Raji (cell line): Measurements from ENCODE around the gene SPATA12.

ENCODE experiments used
- POLR2A ChIP-seq: IDR thresholded peaks from 2 replicates; pipeline ENCODE4 v1.6.1; 2011; ENCODE audit warnings: low read depth, low read length, control low read depth; ENCODE audit not compliant: insufficient read depth

Gene SPATA12

GRCh38 chr3:57069503-57069902, 9.0 kb downstream of the SPATA12 start:
- no peak for TF ChIP-seq POLR2A

GRCh38 chr3:57073628-57074027, 13.2 kb downstream of the SPATA12 start:
- no peak for TF ChIP-seq POLR2A

- TF ChIP-seq POLR2A = no peak
Measured at GRCh38 chr3:57074135-57074534, 13.7 kb downstream of the SPATA12 start.

DNA sequence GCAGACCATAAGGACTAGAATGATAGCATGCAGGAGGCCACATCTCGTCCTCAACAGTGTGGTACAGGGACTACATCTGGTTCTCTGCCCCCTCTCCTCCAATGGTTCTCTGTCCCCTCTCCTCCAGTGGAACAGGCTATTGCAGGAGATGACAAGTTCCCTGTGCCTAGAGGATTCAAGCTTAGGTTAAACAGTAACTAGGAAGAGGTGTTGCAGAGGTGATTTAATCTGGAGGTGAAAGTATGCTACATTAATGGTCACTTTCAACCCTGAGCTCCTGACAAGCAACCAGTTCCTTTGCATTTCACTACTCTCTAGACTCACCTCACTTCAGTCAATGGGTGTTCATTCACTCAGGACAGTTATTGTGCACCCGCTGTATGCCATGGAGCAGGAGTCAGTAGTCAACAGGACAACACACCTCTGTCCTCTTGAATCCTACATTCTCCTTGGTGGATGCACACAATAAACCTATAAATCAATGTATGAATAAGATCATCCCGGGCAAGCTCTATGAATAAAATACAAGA, 16.0 kb downstream of the SPATA12 start:
- no peak for TF ChIP-seq POLR2A

DNA sequence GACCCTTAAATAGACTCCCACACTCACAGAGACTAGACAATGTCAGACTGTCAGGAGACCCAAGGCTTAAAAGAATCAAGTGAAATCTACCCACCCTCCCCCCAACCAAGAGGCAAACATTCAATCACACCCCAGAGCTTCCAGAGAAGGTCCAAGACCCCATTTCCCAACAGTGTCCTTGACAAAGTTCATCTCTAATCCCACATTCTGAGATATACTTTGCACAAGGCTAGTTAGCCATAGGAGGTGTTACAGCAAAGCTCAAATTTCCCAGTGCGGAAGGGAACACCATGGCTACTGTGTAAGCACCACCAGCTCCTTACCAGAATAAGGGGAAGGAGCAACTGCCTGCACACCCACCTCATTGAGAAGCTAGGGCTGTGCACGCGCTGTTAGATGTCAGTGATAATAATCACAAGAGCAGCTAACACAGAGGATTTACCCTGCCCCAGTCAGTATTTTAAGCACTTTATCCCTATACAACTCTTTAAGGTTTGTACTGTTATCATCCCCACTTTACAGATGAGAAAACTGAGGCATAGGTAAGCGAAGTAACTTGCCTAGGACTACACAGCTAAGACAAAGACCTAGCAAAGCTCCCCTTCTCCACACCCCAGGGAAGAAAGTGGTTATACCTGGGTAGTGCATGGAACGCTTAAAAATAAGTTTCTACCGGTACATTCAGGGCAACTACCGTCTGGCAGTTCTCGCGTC, 17.3 kb downstream of the SPATA12 start:
- TF ChIP-seq POLR2A = no peak

DNA sequence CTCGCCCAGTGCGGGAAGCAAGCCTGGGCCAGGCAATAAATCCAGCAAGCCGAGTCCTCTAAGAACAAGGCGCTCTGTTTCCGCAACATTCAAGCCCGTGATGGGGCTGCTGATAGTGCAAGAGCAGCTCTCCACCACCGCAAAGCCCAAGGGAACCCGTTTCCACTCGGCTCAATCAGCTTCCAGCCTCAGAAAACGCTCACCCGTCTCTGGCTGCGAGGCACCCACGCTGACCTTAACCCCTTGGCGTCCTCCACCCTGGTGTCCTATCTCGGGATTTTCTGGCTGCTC, 17.8 kb downstream of the SPATA12 start:
- no peak for TF ChIP-seq POLR2A

DNA sequence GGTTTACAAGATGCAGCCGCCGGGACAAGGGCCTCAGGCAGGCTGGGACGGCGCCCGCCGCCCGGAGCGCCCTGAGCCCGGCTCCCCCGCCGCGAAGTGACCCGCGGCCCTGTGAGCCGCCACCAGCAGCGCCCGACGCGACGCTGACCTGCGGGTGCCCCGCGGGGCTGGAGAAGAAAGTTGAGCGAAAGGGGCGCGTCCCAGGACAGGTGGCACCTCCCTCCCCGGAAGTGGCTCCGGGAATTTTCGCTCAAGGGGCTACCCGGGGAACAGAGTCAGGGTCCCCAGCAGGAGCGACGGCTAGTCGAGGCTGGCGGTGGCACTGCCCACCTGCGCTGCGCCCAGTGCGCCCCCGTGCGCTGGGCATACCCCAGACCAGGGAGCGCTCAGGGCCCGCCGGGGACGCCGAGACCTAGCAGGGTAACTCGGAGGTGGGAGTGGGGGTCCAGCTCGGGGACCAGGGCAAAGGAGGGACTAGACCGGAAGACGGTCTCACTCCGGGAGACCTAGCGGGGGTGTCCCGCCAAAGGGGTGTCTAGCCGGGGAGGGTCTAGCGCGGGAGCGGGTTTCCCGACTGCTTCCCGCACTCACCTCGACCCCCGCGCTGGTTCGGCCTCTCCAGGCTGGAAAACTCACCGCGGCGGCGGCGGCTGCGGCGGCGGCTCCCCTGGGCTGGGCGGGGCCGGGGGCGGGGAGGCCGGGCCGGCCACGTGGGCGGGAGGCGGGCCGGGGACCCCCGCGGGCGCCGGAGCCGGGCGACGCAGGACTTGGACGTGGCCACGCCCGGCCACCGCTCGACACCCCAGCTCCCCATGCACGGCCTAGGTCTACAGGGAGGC, 18.4 kb downstream of the SPATA12 start:
- no peak for TF ChIP-seq POLR2A

- no peak for TF ChIP-seq POLR2A
Measured at GRCh38 chr3:57079474-57079831, 19.0 kb downstream of the SPATA12 start.

DNA sequence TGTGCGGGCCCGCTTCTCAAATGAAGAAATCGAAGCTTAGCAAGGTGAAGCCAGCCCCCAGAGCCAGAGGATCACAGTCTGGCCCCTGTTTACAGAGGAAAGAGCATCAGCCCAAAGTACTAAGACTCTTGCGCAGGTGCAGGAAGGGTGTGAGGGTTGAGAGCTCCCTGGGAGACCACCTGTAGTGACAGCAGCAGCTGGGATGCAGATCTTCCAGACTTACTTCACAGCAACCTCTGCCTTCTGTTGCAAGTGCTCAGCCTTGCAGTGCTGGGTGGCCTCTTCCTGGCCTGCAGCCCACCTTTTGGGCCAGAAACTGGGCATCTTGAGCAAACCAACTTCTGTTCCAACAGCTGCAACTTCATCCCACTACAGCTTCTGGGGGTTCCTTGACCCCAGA, 19.7 kb downstream of the SPATA12 start:
- TF ChIP-seq POLR2A = no peak

DNA sequence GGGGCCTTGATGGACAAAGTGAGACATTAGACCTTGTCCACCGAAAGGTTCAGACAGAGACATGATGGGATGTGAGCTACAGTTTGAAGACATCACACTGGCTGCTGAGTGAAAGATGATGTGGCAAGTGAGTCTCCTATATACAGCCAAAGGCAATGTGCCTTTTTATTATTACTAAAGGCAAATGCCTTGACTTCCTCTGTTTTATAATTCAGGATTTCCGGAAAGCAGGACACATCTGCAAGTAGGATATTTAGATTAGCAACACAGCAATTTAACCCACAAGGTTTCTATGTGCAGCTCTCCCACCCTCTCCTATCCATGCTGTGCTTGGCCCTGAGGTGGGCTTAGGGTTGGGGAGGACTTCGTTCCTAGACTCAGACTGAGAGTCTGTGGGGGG, 20.7 kb downstream of the SPATA12 start:
- no peak for TF ChIP-seq POLR2A

DNA sequence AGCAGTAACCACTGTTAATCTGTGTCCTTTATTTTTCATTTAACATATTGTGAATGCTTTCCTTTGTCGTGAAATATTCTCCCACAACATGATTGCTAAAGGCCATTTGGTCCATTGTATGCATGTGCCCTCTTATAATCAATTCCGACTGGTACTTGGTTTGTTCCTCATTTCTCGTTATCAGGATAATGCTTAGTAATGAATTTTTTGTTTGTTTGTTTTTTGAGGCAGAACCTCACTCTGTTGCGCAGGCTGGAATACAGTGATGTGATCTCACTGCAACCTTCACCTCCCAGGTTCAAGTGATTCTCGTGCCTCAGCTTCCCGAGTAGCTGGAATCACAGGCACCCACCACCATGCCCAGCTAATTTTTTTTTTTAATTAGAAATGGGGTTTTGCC, 22.0 kb downstream of the SPATA12 start:
- no peak for TF ChIP-seq POLR2A

GRCh38 chr3:57085211-57085610, 24.7 kb downstream of the SPATA12 start:
- no peak for TF ChIP-seq POLR2A

GRCh38 chr3:57086201-57086600, 25.7 kb downstream of the SPATA12 start:
- TF ChIP-seq POLR2A = no peak

- no peak for TF ChIP-seq POLR2A
Measured at GRCh38 chr3:57087361-57088092, 27.1 kb downstream of the SPATA12 start.

DNA sequence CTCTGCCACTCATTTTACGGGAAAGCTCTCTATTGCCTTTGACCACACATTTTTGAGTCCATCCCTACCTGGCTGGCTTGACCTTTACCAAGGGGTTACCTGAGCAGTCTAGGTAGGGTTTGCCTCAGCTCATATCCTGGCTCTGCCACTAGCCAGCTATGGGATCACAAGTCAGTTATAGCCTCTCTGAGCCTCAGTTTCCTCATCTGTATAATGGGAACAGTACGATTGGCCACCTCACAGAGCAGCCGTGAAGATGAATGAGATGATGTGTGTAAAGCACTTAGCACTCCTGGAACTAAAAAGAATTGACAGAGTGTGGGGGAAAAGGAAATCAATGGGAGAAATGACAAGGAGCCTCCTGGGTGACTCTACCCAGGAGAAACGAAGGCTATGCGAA, 28.0 kb downstream of the SPATA12 start:
- no peak for TF ChIP-seq POLR2A

DNA sequence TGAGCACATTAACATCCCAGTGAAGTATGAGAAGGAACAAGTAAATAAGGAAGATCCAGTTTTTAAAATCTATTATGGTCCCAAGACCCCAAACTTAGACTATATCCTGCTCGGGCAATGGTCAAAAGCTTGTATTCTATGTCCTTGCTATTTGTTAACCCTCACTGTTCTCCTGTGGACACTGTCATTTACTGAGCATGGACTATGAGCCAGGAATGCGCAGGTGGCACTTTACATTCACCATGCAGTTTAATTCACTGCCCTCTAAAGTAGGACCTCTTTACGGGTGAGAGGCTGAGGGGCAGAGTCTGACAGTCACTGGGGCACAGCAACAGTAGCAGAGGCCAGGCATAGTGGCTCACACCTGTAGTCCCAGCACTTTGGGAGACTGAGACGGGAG, 28.6 kb downstream of the SPATA12 start:
- no peak for TF ChIP-seq POLR2A

DNA sequence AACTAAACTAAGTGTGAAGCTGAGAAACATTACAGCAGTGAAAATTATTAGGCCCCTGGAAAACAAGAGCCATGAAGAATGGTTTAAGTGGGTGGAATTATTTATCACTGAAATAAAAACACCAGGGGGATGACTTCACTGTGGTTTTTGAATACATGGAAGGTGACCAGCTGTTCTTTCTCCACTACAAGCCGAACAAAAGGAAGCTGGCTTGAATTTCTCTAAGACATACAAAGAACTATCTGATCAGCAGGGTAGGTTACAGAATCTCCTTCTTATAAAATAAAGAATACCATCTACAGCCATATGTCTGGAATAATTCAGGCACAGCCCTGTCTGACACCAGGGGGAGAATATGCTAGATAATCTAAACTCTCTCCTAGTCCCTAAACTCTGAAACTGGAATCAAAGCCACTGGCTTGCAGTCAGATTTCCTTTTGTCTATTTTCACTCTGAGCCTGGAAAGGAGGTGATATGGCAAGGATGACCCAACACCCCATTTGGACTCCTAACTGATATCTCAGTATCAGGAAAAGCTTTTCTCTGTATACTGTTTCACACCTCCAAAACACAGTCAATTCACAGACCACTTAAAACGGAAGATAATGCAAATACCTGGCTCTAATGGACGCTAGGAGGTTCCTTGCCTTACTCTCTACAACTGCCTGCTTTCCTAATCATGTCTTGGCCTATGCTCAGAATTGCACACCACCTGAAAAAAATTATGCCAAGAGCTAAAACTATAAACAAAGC, 31.2 kb downstream of the SPATA12 start:
- no peak for TF ChIP-seq POLR2A
